Measurements from ENCODE around the gene PIEZO2.
"Not testable (repeated sequence)": the region's sequence is repeated elsewhere in the genome, so short reads cannot be mapped to it uniquely, and the experiment has no call there.

PIEZO2 gene

DNA sequence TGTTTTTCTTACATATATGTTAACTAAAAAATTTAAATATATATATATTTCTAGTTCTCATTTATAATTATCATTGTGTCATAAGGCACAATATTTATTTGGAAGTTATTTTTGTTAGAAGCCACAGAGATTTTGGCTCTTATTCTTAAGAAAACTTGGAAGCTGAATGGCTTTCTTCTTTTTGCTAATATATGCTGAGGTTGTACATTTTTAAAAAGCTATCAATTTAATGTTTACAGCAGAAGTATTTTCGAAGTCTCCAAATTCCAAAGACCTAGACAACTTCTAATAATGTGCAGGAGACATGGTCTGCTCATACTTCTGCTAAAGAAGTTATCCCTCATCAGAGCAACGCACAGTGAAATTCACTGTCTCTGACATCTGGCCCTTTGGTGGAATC lies 3.7 kb upstream of the PIEZO2 start:
- no peak for DNase-seq (ENCODE audit: extremely low spot score, insufficient read length, low read depth)
- no peak for FAIRE-seq

- no peak for DNase-seq (ENCODE audit: extremely low spot score, insufficient read length, low read depth)
- FAIRE-seq: no peak
Observed at GRCh38 chr18:11150271-11150615, 874 bp upstream of the PIEZO2 start.

GRCh38 chr18:11148680-11149440 lies 509 bp downstream of the PIEZO2 start:
- DNase-seq (ENCODE audit: extremely low spot score, insufficient read length, low read depth) (no peak), FAIRE-seq (no peak)

- DNase-seq (ENCODE audit: extremely low spot score, insufficient read length, low read depth) (no peak), FAIRE-seq (no peak)
Observed at GRCh38 chr18:11147962-11148679, 1.2 kb downstream of the PIEZO2 start.

DNA sequence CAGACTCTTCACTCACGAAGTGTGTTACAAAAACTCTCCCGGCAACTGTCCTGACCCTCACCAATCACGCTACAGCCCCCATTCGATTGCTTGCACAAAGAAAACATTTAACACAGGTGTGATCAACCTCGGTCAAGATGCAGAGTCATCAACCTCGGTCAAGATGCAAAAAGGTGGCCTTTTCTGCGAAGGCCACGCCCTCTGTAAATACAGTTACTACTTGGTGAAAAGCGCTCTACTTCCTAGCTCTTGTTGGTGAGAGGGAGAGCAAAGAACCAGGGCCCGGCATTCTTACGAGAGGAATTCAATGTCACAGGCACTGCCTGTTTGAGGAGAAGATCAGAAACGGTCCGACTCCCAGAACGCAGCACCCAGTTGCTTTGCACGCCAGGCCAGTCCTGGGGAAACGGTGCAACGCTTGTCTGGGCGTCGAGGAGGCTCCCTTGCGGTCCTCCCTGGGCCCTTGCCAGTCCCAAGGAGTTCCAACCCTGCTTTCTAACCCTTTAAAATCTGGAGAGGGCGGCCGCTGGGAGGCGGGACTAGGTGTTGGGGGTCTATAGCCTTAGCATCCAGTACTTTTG lies 1.9 kb downstream of the PIEZO2 start:
- DNase-seq (ENCODE audit: extremely low spot score, insufficient read length, low read depth) (no peak), FAIRE-seq (no peak)

DNA sequence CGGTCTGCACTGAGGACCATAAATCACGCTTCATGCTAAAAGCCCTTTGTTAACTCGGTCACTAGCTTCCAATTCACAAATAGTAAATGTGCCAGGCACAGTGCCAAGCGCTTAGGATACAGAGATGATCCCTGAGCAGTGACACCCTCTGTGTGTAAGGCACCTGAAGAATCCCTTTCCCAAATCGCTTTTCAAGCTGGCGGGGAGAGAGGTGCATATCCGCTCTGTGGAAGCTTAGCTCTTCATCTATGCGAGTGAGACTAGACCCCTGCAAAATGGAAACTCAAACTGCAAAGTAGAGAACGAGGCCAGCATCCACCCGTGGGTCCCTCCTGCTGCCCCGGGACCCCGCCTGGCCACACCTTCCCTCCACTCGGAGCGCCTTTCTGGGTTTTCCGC lies 2.4 kb downstream of the PIEZO2 start:
- DNase-seq (ENCODE audit: extremely low spot score, insufficient read length, low read depth) (no peak), FAIRE-seq (no peak)

- no peak for DNase-seq (ENCODE audit: extremely low spot score, insufficient read length, low read depth)
- FAIRE-seq: no peak
Observed at GRCh38 chr18:11146238-11146946, 3.0 kb downstream of the PIEZO2 start.

DNA sequence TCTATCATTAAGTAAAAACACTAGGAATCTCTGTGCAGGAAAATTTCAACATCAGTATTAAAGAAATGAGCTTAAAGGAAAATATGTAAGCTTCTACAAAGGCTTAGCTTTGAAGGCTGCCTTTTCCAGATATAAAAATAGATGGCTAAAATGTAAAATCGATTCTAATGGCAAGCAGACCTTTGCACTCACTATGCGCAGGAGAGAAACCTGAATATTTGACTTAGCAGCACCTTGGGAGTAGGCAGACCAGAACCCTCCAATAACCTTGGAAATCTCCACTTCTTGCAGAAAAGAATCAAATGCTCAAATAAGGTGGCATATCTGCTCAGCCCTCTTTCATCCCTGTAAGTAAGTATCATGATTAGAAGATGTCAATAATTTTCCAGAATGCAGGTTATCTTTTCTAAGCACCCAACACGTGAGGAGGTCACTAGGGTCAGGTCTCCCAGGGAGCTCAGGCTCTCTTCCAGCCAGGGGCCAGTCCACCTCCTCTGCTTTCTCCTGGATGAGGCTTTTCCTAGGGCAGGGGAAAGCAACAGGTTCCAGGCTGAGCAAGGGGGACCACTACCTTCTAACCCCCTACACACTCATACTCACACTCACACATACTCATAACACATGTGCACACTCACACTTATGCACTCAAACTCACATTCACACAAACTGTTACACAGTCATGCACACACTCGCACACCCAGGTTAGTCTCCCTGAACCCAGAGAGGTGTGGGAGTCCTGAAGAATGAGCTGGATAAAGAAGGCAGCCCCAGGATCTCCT lies 3.8 kb downstream of the PIEZO2 start:
- FAIRE-seq: no peak
- no peak for DNase-seq (ENCODE audit: extremely low spot score, insufficient read length, low read depth)

DNA sequence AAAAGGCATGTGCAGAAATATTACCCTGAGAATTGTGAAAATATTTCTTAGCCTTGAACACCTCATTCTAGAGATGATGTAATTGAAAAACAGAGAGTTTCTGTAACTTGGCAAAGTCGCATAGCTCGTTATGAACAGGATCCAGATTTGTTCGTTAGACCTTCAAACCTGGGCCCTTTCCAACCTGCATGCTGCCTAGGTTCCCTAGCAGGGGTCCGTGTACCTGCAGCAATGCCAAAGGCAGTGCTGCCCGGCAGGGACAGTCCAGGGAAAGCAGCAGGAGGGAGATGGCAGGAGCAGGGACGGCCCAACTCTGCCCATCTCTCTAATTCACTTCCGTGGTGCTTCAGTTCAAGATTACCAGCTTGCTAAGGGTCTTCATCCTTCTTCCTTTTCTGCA lies 12.0 kb downstream of the PIEZO2 start:
- no peak for FAIRE-seq

GRCh38 chr18:11136241-11136640 lies 13.1 kb downstream of the PIEZO2 start:
- FAIRE-seq: no peak
- no peak for DNase-seq (ENCODE audit: extremely low spot score, insufficient read length, low read depth)

More for the DNA sequence above, 12.0 kb downstream of the PIEZO2 start:
- no peak for DNase-seq (ENCODE audit: extremely low spot score, insufficient read length, low read depth)

- no peak for FAIRE-seq
- DNase-seq (ENCODE audit: extremely low spot score, insufficient read length, low read depth): no peak
Observed at GRCh38 chr18:11134940-11135339, 14.4 kb downstream of the PIEZO2 start.

DNA sequence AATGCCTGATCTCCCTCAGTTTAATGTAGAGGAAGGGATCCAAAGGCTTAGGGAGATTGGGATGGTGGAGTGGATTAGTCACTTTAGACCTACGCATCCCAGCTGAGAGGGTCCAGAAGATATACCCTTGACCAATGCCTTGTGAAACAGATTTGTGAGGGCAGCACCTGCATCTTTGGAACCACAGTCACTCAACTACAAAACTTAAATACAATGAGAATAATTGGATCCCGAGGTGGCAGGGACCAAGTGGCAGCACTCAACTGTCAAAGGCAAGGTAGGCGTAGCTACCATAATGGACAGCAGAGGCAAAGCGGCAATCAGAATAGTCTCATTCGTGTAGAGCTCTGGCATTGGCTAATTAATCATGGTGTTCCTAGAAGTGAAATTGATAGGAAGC lies 20.3 kb downstream of the PIEZO2 start:
- not testable (repeated sequence) for FAIRE-seq; DNase-seq (ENCODE audit: extremely low spot score, insufficient read length, low read depth)

- FAIRE-seq (no peak), DNase-seq (ENCODE audit: extremely low spot score, insufficient read length, low read depth) (no peak)
Observed at GRCh38 chr18:11125492-11126315, 23.7 kb downstream of the PIEZO2 start.

DNA sequence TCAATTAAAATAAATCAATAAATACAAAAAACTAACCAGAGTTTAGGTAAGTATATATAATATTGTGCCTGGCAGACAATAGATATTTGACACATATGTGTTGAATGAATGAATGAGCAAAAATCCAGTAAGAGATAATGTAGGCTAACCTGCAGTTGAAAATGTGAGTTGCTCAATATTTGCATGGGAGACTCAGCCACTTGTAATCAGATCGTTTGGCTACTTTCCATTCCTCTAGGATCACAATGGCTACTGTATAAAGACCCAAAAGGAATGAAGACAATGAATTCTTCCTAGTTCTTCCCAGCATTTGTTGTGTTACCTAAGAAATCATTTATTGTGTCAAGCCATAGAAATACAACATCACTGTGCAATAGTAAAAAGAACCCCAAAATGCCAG lies 25.3 kb downstream of the PIEZO2 start:
- DNase-seq (ENCODE audit: extremely low spot score, insufficient read length, low read depth) (no peak), FAIRE-seq (no peak)

- FAIRE-seq: no peak
Observed at GRCh38 chr18:11121443-11121849, 27.9 kb downstream of the PIEZO2 start.

GRCh38 chr18:11119959-11120587 lies 29.3 kb downstream of the PIEZO2 start:
- DNase-seq (ENCODE audit: extremely low spot score, insufficient read length, low read depth) (no peak), FAIRE-seq (no peak)

More at GRCh38 chr18:11121443-11121849, 27.9 kb downstream of the PIEZO2 start:
- no peak for DNase-seq (ENCODE audit: extremely low spot score, insufficient read length, low read depth)

GRCh38 chr18:11119550-11119949 lies 29.8 kb downstream of the PIEZO2 start:
- DNase-seq (ENCODE audit: extremely low spot score, insufficient read length, low read depth): no peak
- no peak for FAIRE-seq

DNA sequence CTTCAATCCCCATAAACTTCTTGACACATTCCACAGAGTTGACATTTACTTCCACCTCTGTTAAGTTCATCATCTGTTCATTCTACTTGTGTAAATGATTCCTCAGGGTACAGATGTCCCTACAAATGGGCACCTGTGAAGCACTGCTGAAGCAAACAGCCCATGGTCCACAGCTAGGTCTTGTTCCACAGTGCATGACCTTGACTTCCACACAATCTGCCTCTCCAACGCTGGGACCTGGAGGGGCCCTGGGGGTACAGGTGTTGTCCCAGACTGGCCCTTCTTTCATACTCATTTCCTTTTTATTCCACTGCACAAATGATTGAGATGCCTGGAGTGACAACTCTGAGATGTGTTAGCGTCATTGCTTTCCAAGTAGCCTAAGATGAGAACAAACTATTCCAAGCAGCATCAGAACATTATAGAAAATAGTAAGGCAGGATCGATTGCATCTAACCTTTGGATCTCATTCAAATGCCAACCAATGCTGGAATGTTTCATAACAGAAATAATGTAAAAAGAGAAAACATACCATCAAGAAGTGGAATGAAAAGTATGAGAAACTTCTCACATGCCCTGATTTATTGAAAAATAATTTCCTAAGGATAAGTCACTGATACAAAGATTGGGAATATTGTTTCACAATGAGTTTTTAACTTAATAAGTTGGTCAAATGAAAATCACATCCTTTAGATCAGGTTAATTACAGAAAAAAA lies 31.2 kb downstream of the PIEZO2 start:
- FAIRE-seq (no peak), DNase-seq (ENCODE audit: extremely low spot score, insufficient read length, low read depth) (no peak)
